Heart left ventricle (tissue), 16 donors: ENCODE results near the gene ACAP2. TPM values are rescaled to one million over a fixed set of nuclear protein-coding genes. Genes with fewer than 3 reads are reported as not detected.

Source experiments
- ATAC-seq, 4 donors: fragments of 200-7000 bp; cut with Tn5 transposase; one replicate each; pipeline ENCODE4 v1.9.1; 2020 to 2022; ENCODE audit warnings: moderate library complexity in 4 of 4, mild to moderate bottlenecking in 3 of 4, moderate number of reproducible peaks in 1 of 4
- DNase-seq, 5 donors: peaks; one replicate each; pipeline ENCODE4 v3.0.0-alpha.2; 2020
- H3K27ac ChIP-seq, 12 donors: fragments of 200-600 bp; sonication (generic) in 4 of 12; one replicate each; pipeline versions ENCODE4 v1.5.0 to v1.8.0; 2016 to 2022; ENCODE audit warnings: mild to moderate bottlenecking in 2 of 12
- H3K27me3 ChIP-seq, 9 donors: fragments of 200-600 bp; sonication (generic) in 2 of 9; one replicate each; pipeline versions ENCODE4 v1.5.1 to v1.8.0; 2016 to 2022; ENCODE audit warnings: mild to moderate bottlenecking in 3 of 9
- H3K36me3 ChIP-seq, 9 donors: fragments of 200-600 bp; sonication (generic) in 2 of 9; one replicate each; pipeline versions ENCODE4 v1.5.0 to v1.8.0; 2018 to 2022; ENCODE audit warnings: mild to moderate bottlenecking in 2 of 9
- H3K4me1 ChIP-seq, 12 donors: fragments of 200-600 bp; sonication (generic) in 4 of 12; one replicate each; pipeline versions ENCODE4 v1.5.0 to v1.8.0; 2016 to 2022; ENCODE audit warnings: mild to moderate bottlenecking in 3 of 12
- H3K4me3 ChIP-seq, 12 donors: fragments of 200-600 bp; sonication (generic) in 4 of 12; one replicate each; pipeline versions ENCODE4 v1.5.0 to v1.8.0; 2017 to 2022; ENCODE audit warnings: mild to moderate bottlenecking in 9 of 12, moderate library complexity in 4 of 12
- H3K9me3 ChIP-seq, 12 donors: fragments of 200-600 bp; sonication (generic) in 4 of 12; one replicate each; pipeline versions ENCODE4 v1.5.0 to v1.8.0; 2016 to 2022; ENCODE audit warnings: mild to moderate bottlenecking in 1 of 12
- CTCF ChIP-seq, 12 donors: fragments of 200-600 bp; sonication (generic) in 4 of 12; IDR thresholded peaks; one replicate each; pipeline versions ENCODE4 v1.5.0 to v1.8.0; 2018 to 2022; ENCODE audit warnings: antibody characterized with exemption in 12 of 12, mild to moderate bottlenecking in 5 of 12
- POLR2A ChIP-seq, 2 donors: fragments of 450-650 bp; IDR thresholded peaks; one replicate each; pipeline ENCODE4 v1.6.1; 2017; ENCODE audit warnings: antibody characterized with exemption in 2 of 2, mild to moderate bottlenecking in 2 of 2, moderate library complexity in 2 of 2
- WGBS, 4 donors: extraction: QIAGEN DNeasy Blood & Tissue Kit in 2 of 4; methylation state at CpG; one replicate each; pipeline versions ENCODE4 v1.1.5 to v1.1.7; 2013 to 2018; 5-methylcytosine and 5-hydroxymethylcytosine counted together
- intact Hi-C, 10 donors: fragments of 100-400 bp; cut with DNase I; formaldehyde crosslinking; loops; one replicate each; pipeline versions ENCODE4 v1.11.1 to v1.14.2; 2022
- polyA plus RNA-seq, 2 donors: library from polyadenylated mRNA; stranded (reverse); fragments of 200-250 nt; gene quantifications; one replicate each; pipeline ENCODE4 v1.2.3, GENCODE V29; 2013
- total RNA-seq, 9 donors: library from RNA; depleted of rRNA in 2 of 9; stranded (reverse); fragments of >200 nt in 2 of 9; fragmentation: NEBNext Ultra II Directional in 3 of 9; extraction: Animal tissue kit (Norgen Biotek cat#: 25700) in 3 of 9; gene quantifications; one replicate each; pipeline versions ENCODE4 v1.1.0 to v1.2.4, GENCODE V29; 2016 to 2023
- donor health status: ischemic (EF 13 %, LVEDD 7.1; RV severe dilation, severe dysfunction).
- donor health status: healthy with polysubstance abuse.
- donor health status: DM: no; HTN: yes; CAD: no.
- donor health status: DM: no; HTN: no; CAD: no.
- donor health status: ischemic (EF 25% LVEDD 6.9; RV normal size, moderate dysfunction).
- donor health status: ischemic (EF 25% LVEDD 5.7; RV mildly dilated, moderate dysfunction).
- donor health status: healthy.
- donor health status: DM: yes; HTN: yes; CAD: no.
- donor health status: ischemic (EF 35%, LVEDD 5.7; RV mildly dilated, moderate dysfunction).
- donor health status: nonischemic (EF 11% LVEDD 7.7; RV severe dilation, severe dysfunction).
- donor health status: DM: yes; HTN: yes; CAD: no.
- donor health status: PGD.
- donor health status: ischemic (EF 29% LVEDD 5.4; RV normal size, mild dysfunction).
- donor health status: nonischemic (EF 23%, LVEDD 6.1; RV moderate dilation, normal function).

ACAP2 gene
- total and polyA plus RNA-seq, 11 donors: 4.4 to 39.2 (median 15.4) TPM

- Histone ChIP-seq H3K27ac (no peak overlapping the region), H3K9me3 (no peaks in the 10 kb centered on the region), H3K36me3 (peaks cover 0 to 3% (median 0%) of the 10 kb centered on the region in 9 donors), H3K4me1 (peaks cover 0 to 7% (median 0%) of the 10 kb centered on the region in 12 donors), H3K27me3 (no peaks in the 10 kb centered on the region), H3K4me3 (no peak overlapping the region)
- TF ChIP-seq CTCF (IDR thresholded peaks at IDR 0.05): no peak
- no peak for TF ChIP-seq POLR2A (IDR thresholded peaks at IDR 0.05)
- 85 to 92% (median 90%) methylated on average over 19 to 24 of the region's 24 CpGs for WGBS, 4 donors
- peak in 1 of 5 donors; percentile 6 for DNase-seq
- peak in 1 of 4 donors; percentile 33 for ATAC-seq
- intact Hi-C loops: loop anchor here in 2 of 10 donors (5.0 to 10.0 kb wide), 2 partner anchors 112 to 245 kb away; no protein-coding TSS in a partner anchor
Observed at GRCh38 chr3:195247086-195247862, 195.5 kb downstream of the ACAP2 start.

- intact Hi-C loops: loop anchor here in 2 of 10 donors (5.0 to 10.0 kb wide), 2 partner anchors 112 to 244 kb away; no protein-coding TSS in a partner anchor
Observed at GRCh38 chr3:195246581-195246995, 196.2 kb downstream of the ACAP2 start.

DNA sequence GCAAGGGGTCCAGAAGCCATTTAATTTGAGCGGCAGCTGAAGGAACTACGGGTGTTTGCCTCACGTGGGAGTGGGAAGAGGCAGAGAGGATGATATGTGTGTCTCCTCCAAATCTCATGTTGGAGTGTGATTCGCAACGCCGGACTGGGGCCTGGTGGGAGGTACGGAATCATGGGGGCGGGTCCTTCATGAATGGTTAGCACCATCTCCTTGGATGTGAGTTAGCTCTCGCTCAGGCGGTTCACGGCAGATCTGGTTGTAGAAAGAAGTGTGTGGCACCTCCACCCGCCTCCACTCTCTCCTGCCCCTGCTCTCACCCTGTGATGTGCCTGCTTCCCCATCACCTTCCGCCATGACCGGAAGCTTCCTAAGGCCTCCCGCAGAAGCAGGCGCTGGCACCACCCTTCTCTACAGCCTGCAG lies 197.3 kb downstream of the ACAP2 start:
- no peaks in the 10 kb centered on the region for H3K9me3 ChIP-seq
- intact Hi-C loops: loop anchor here in 2 of 10 donors (5.0 to 10.0 kb wide), 2 partner anchors 111 to 243 kb away; no protein-coding TSS in a partner anchor

More at GRCh38 chr3:195246581-195246995, 196.2 kb downstream of the ACAP2 start:
- Histone ChIP-seq H3K4me3 (no peak overlapping the region), H3K4me1 (peaks cover 0 to 7% (median 0%) of the 10 kb centered on the region in 12 donors), H3K27me3 (no peaks in the 10 kb centered on the region), H3K9me3 (no peaks in the 10 kb centered on the region), H3K27ac (no peak overlapping the region), H3K36me3 (peaks cover 0 to 3% (median 0%) of the 10 kb centered on the region in 9 donors)
- ATAC-seq (no peak), DNase-seq (peak in 1 of 5 donors; percentile 2)
- no peak for TF ChIP-seq CTCF (IDR thresholded peaks at IDR 0.05)
- no peak for TF ChIP-seq POLR2A (IDR thresholded peaks at IDR 0.05)
- 91 to 95% (median 94%) methylated on average over 9 of the region's 9 CpGs for WGBS, 4 donors

More for the DNA sequence above, 197.3 kb downstream of the ACAP2 start:
- 89 to 97% (median 96%) methylated on average over 15 to 16 of the region's 16 CpGs for WGBS, 4 donors
- TF ChIP-seq CTCF (IDR thresholded peaks at IDR 0.05) (no peak), POLR2A (IDR thresholded peaks at IDR 0.05) (no peak)
- DNase-seq (peak in 2 of 5 donors; percentile 3 to 16), ATAC-seq (no peak)
- Histone ChIP-seq H3K36me3 (peaks cover 0 to 3% (median 0%) of the 10 kb centered on the region in 9 donors), H3K4me3 (no peak overlapping the region), H3K27me3 (no peaks in the 10 kb centered on the region), H3K4me1 (peaks cover 0 to 8% (median under 1%) of the 10 kb centered on the region in 12 donors), H3K27ac (no peak overlapping the region)
